Keratinocyte (primary cell): ENCODE measurements around the gene CPED1.

Source experiments
- CTCF ChIP-seq, 3 experiments: IDR thresholded peaks in 1 of 3; conservative IDR thresholded peaks in 1 of 3; optimal IDR thresholded peaks in 1 of 3; 2 replicates in 2 of 3; 3 replicates in 1 of 3; pipeline versions ENCODE3 to v1.5.1; 2011; ENCODE audit warnings: low read length in 3 of 3, mild to moderate bottlenecking in 3 of 3, moderate library complexity in 2 of 3, control low read depth in 1 of 3, inconsistent platforms in 1 of 3; ENCODE audit not compliant: insufficient read depth in 2 of 3; ENCODE audit errors: extremely low read depth in 1 of 3
- EZH2 ChIP-seq: IDR thresholded peaks from one replicate; pipeline ENCODE4 v1.6.1; 2012; ENCODE audit warnings: inconsistent platforms, mild to moderate bottlenecking, low read length, moderate library complexity

- no peak for TF ChIP-seq EZH2
- no peak for TF ChIP-seq CTCF (optimal IDR thresholded peaks at IDR 0.05 in 1 of 3, IDR thresholded peaks at IDR 0.05 in 1 of 3, conservative IDR thresholded peaks at IDR 0.05 in 1 of 3; ENCODE audit: extremely low read depth in 1 of 3, insufficient read depth in 2 of 3, low read length in 3 of 3)
Measured at GRCh38 chr7:121024611-121025010, 36.1 kb downstream of the CPED1 start.
